ENCODE measurements around the gene TRMT11.
A peak's percentile ranks its signal among the peaks of the same experiment; 100 is the strongest.
"Not testable (repeated sequence)": the region's sequence is repeated elsewhere in the genome, so short reads cannot be mapped to it uniquely, and the experiment has no call there.

Gene TRMT11

DNA sequence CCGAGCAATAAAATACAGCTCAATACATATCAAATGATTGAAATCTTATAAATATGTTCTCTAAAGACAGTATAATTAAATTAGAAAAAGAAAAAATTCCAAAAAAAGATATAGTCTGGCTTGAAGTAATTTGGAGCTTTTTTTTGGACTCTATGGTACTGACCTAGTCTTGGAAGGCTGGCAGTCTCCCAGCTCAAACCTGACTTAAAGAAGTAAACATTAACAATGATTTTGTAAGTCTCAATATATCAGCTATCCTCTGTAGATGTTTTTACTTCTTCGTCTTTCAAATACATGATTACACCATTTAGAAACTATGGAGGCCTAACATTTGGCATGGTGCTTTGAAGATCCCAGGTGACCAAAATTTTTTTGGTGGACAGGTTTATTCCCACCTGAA is 15.6 kb upstream of the TRMT11 start:
- Histone ChIP-seq H3K36me3 (ENCODE audit: low read length) (peaks cover 8% of the 10 kb centered on the region; the same call in 1 of the 2 replicates), H3K4me2 (ENCODE audit: low read depth, low read length, poor library complexity, severe bottlenecking) (no peak overlapping the region), H3F3A (ENCODE audit: insufficient read depth) (peaks cover 12% of the 10 kb centered on the region; the same call in 1 of the 2 replicates), H2AFZ (ENCODE audit: low read depth, low read length, severe bottlenecking) (no peak overlapping the region), H3K27ac (ENCODE audit: low read depth, low read length) (no peak overlapping the region), H4K20me1 (ENCODE audit: low read depth, low read length) (no peaks in the 10 kb centered on the region), H3K9me3 (ENCODE audit: insufficient read depth, low read length) (no peaks in the 10 kb centered on the region), H3K79me2 (ENCODE audit: insufficient read depth, low read length) (peaks cover 10% of the 10 kb centered on the region), H3K27me3 (ENCODE audit: low read length) (no peaks in the 10 kb centered on the region), H3K4me3 (ENCODE audit: insufficient read depth, low read length, poor library complexity, severe bottlenecking) (no peak overlapping the region), H3K9me2 (replicated peaks; ENCODE audit: insufficient read depth, low read length) (no peaks in the 10 kb centered on the region), H3K9ac (ENCODE audit: low read length) (no peak overlapping the region)
- no peak for TF ChIP-seq EZH2phosphoT487 (conservative IDR thresholded peaks at IDR 0.05; ENCODE audit: low read length)
- TF ChIP-seq, protein P1, sequence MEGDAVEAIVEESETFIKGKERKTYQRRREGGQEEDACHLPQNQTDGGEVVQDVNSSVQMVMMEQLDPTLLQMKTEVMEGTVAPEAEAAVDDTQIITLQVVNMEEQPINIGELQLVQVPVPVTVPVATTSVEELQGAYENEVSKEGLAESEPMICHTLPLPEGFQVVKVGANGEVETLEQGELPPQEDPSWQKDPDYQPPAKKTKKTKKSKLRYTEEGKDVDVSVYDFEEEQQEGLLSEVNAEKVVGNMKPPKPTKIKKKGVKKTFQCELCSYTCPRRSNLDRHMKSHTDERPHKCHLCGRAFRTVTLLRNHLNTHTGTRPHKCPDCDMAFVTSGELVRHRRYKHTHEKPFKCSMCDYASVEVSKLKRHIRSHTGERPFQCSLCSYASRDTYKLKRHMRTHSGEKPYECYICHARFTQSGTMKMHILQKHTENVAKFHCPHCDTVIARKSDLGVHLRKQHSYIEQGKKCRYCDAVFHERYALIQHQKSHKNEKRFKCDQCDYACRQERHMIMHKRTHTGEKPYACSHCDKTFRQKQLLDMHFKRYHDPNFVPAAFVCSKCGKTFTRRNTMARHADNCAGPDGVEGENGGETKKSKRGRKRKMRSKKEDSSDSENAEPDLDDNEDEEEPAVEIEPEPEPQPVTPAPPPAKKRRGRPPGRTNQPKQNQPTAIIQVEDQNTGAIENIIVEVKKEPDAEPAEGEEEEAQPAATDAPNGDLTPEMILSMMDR (IDR thresholded peaks at IDR 0.05; ENCODE audit: insufficient read depth, low read length, poor library complexity, severe bottlenecking): no peak

DNA sequence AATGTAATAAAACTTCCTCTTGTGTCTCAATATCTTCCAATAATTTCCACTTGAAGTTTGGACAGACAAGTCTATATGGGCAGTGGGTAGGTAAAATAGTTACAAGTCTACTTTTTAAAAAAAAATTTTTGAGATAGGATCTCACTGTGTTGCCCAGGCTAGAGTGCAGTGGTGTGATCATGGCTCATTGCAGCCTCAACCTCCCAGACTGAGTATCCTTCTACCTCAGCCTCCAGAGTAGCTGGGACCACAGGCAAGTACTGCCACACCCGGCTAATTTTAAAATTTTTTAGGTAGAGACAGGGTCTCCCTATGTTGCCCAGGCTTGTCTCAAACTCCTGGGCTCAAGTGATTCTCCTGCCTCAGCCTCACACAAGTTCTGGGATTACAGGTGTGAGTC is 13.9 kb upstream of the TRMT11 start:
- H4K20me1 ChIP-seq (ENCODE audit: low read depth, low read length); H3K9ac ChIP-seq (ENCODE audit: low read length); H3K4me2 ChIP-seq (ENCODE audit: low read depth, low read length, poor library complexity, severe bottlenecking); H3K9me3 ChIP-seq (ENCODE audit: insufficient read depth, low read length); H3F3A ChIP-seq (ENCODE audit: insufficient read depth); H3K4me3 ChIP-seq (ENCODE audit: insufficient read depth, low read length, poor library complexity, severe bottlenecking); H3K27me3 ChIP-seq (ENCODE audit: low read length); H2AFZ ChIP-seq (ENCODE audit: low read depth, low read length, severe bottlenecking); H3K9me2 ChIP-seq (replicated peaks; ENCODE audit: insufficient read depth, low read length); H3K27ac ChIP-seq (ENCODE audit: low read depth, low read length): not testable (repeated sequence)
- Histone ChIP-seq H3K36me3 (ENCODE audit: low read length) (peaks cover 14% of the 10 kb centered on the region; the same call in 1 of the 2 replicates), H3K79me2 (ENCODE audit: insufficient read depth, low read length) (peaks cover 10% of the 10 kb centered on the region)

DNA sequence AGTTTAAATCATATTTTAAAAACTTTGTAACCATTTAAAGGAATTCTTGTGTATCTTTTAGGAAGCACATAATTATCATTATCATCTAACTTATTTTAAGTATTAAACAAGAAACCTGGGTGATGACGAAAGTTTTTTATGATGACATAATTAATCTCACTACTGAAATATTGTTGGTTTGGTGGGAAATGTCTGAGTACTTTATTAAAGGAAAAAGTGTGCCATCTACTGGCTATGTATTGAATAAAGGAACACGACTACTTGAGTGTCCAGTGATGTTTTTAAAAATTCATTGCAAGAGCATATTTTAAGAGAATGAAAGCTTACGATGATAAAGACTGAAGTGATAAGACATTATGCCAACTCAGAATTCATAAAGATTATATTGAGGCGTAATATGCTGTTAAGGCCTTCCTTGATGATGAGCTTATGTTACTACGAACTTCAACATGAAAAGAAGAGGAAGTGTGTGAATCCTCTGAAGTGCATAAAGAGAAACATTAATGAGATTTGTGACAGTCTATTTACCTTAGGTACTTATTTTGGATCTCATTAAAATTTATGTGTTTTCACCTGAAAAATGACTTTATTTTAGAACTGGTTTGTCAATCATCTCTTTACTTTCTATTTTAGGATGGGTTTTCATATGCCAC is 12.0 kb upstream of the TRMT11 start:
- 0 out of 2 replicates have a peak, but pooled peaks cover 8% of the 10 kb centered on the region for H3F3A ChIP-seq (ENCODE audit: insufficient read depth)
- H3K9me3 ChIP-seq (ENCODE audit: insufficient read depth, low read length): no peaks in the 10 kb centered on the region
- no peak overlapping the region for H3K27ac ChIP-seq (ENCODE audit: low read depth, low read length)
- no peak overlapping the region for H3K4me3 ChIP-seq (ENCODE audit: insufficient read depth, low read length, poor library complexity, severe bottlenecking)
- H3K27me3 ChIP-seq (ENCODE audit: low read length): no peaks in the 10 kb centered on the region
- no peaks in the 10 kb centered on the region for H3K9me2 ChIP-seq (replicated peaks; ENCODE audit: insufficient read depth, low read length)
- TF ChIP-seq, protein P1 (IDR thresholded peaks at IDR 0.05; ENCODE audit: insufficient read depth, low read length, poor library complexity, severe bottlenecking): no peak
- no peak for TF ChIP-seq EZH2phosphoT487 (conservative IDR thresholded peaks at IDR 0.05; ENCODE audit: low read length)
- H2AFZ ChIP-seq (ENCODE audit: low read depth, low read length, severe bottlenecking): no peak overlapping the region
- peak overlapping the region; percentile 30 for H3K4me2 ChIP-seq (ENCODE audit: low read depth, low read length, poor library complexity, severe bottlenecking)
- no peaks in the 10 kb centered on the region for H4K20me1 ChIP-seq (ENCODE audit: low read depth, low read length)
- H3K79me2 ChIP-seq (ENCODE audit: insufficient read depth, low read length): peaks cover 8% of the 10 kb centered on the region
- peaks cover 12% of the 10 kb centered on the region; the same call in 1 of the 2 replicates for H3K36me3 ChIP-seq (ENCODE audit: low read length)
- no peak overlapping the region for H3K9ac ChIP-seq (ENCODE audit: low read length)

DNA sequence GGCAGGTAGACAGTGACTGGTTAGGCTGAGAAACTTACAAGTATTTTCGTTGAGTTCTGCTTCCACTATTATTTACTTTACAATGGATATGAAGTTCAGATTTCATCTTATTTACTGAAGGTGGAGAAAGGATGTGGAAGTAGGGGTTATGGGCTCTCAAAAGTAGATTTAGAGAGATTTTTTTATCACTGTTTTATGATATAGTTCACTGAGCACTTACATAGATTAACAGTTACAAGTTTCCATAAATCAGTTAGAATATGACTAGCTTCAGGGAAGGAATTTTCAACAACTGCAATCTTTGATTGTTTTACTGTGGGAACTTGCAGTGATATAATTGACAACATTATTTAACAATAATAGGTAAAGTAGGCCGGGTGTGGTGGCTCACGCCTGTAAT is 7.2 kb upstream of the TRMT11 start:
- Histone ChIP-seq H3K27me3 (ENCODE audit: low read length) (no peaks in the 10 kb centered on the region), H2AFZ (ENCODE audit: low read depth, low read length, severe bottlenecking) (no peak overlapping the region), H3F3A (ENCODE audit: insufficient read depth) (peaks cover 3% of the 10 kb centered on the region; the same call in 1 of the 2 replicates), H3K27ac (ENCODE audit: low read depth, low read length) (no peak overlapping the region), H3K79me2 (ENCODE audit: insufficient read depth, low read length) (no peaks in the 10 kb centered on the region), H3K9me3 (ENCODE audit: insufficient read depth, low read length) (no peaks in the 10 kb centered on the region), H3K36me3 (ENCODE audit: low read length) (peaks cover 10% of the 10 kb centered on the region), H3K9ac (ENCODE audit: low read length) (no peak overlapping the region), H4K20me1 (ENCODE audit: low read depth, low read length) (no peaks in the 10 kb centered on the region), H3K4me3 (ENCODE audit: insufficient read depth, low read length, poor library complexity, severe bottlenecking) (no peak overlapping the region), H3K4me2 (ENCODE audit: low read depth, low read length, poor library complexity, severe bottlenecking) (no peak overlapping the region), H3K9me2 (replicated peaks; ENCODE audit: insufficient read depth, low read length) (no peaks in the 10 kb centered on the region)
- TF ChIP-seq EZH2phosphoT487 (conservative IDR thresholded peaks at IDR 0.05; ENCODE audit: low read length): no peak
- TF ChIP-seq, protein P1 (IDR thresholded peaks at IDR 0.05; ENCODE audit: insufficient read depth, low read length, poor library complexity, severe bottlenecking): no peak

All from SU-DHL-6 (cell line).